IMR-90 (cell line): ENCODE data around the gene WDR1. TPM values are rescaled to one million over a fixed set of nuclear protein-coding genes. Genes with fewer than 3 reads are reported as not detected.

Experiments used
- ATAC-seq: fragments of 200-7000 bp; cut with Tn5 transposase; 2 replicates; pipeline ENCODE4 v1.9.1; 2020; ENCODE audit warnings: low read depth, mild to moderate bottlenecking, moderate library complexity
- BruUV-seq: library from RNA; stranded (reverse); fragments of 400-500 nt; replicated peaks from 2 replicates; lab custom pipeline; 2021; lab: Mats Ljungman, UMichigan
- CTCF ChIA-PET: fragments of 300-600 bp; formaldehyde crosslinking; extraction: SDS; loops from one replicate; lab custom pipeline; 2021; ENCODE audit warnings: antibody characterized with exemption; lab: Yijun Ruan, JAX
- POLR2A ChIA-PET: fragments of 300-600 bp; sonication (Branson Sonifier 250); formaldehyde crosslinking; loops from one replicate; lab custom pipeline; 2022; ENCODE audit warnings: antibody characterized with exemption; ENCODE audit not compliant: unreplicated experiment; lab: Charles Lee
- DNase-seq: peaks from one replicate; pipeline ENCODE4 v3.0.0; 2013
- H2AFZ ChIP-seq: replicated peaks from 2 replicates; pipeline ENCODE3; 2013; ENCODE audit warnings: low read length, mild to moderate bottlenecking; ENCODE audit not compliant: poor library complexity
- H2AK5ac ChIP-seq: 2 replicates; pipeline ENCODE4 v1.6.1; 2013; ENCODE audit warnings: low read depth, low read length, inconsistent platforms
- H2AK9ac ChIP-seq: replicated peaks from 2 replicates; pipeline ENCODE3; 2013; ENCODE audit warnings: mild to moderate bottlenecking, low read depth, low read length, moderate library complexity; ENCODE audit not compliant: poor library complexity
- H2BK120ac ChIP-seq: 2 replicates; pipeline ENCODE4 v1.6.1; 2013; ENCODE audit warnings: low read depth, low read length, inconsistent platforms
- H2BK15ac ChIP-seq: 3 replicates; pipeline ENCODE4 v1.6.1; 2013; ENCODE audit warnings: low read depth, low read length, inconsistent platforms
- H2BK20ac ChIP-seq: 2 replicates; pipeline ENCODE4 v1.6.1; 2013; ENCODE audit warnings: low read depth, mild to moderate bottlenecking, inconsistent platforms, low read length, moderate library complexity
- H2BK5ac ChIP-seq: 2 replicates; pipeline ENCODE4 v1.6.1; 2013; ENCODE audit warnings: mild to moderate bottlenecking, low read depth, low read length, inconsistent platforms; ENCODE audit not compliant: poor library complexity, severe bottlenecking
- H3K14ac ChIP-seq: replicated peaks from 2 replicates; pipeline ENCODE4 v1.6.1; 2013; ENCODE audit warnings: low read depth, low read length, inconsistent platforms
- H3K18ac ChIP-seq: 2 replicates; pipeline ENCODE4 v1.6.1; 2013; ENCODE audit warnings: low read depth, low read length, control low read depth
- H3K23ac ChIP-seq: 2 replicates; pipeline ENCODE4 v1.6.1; 2013; ENCODE audit warnings: low read depth, low read length, inconsistent platforms
- H3K27ac ChIP-seq: 2 replicates; pipeline ENCODE4 v1.5.1; 2013; ENCODE audit warnings: mild to moderate bottlenecking, control low read depth, low read length; ENCODE audit not compliant: insufficient read depth
- H3K27me3 ChIP-seq: 2 replicates; pipeline ENCODE4 v1.6.1; 2013; ENCODE audit warnings: low read length; ENCODE audit not compliant: control insufficient read depth, insufficient read depth
- H3K36me3 ChIP-seq: 2 replicates; pipeline ENCODE4 v1.6.1; 2013; ENCODE audit warnings: low read length, mixed read lengths; ENCODE audit not compliant: control insufficient read depth, insufficient read depth
- H3K4ac ChIP-seq: 2 replicates; pipeline ENCODE4 v1.6.1; 2013; ENCODE audit warnings: low read depth, low read length, inconsistent platforms
- H3K4me1 ChIP-seq: 2 replicates; pipeline ENCODE4 v1.6.1; 2013; ENCODE audit warnings: low read length, mixed read lengths; ENCODE audit not compliant: control insufficient read depth, insufficient read depth
- H3K4me2 ChIP-seq: 2 replicates; pipeline ENCODE4 v1.6.1; 2013; ENCODE audit warnings: low read depth, mild to moderate bottlenecking, control low read depth, low read length, moderate library complexity
- H3K4me3 ChIP-seq: 2 replicates; pipeline ENCODE4 v1.5.1; 2013; ENCODE audit warnings: low read depth, mild to moderate bottlenecking, control low read depth, low read length, moderate library complexity; ENCODE audit not compliant: insufficient read depth
- H3K56ac ChIP-seq: 2 replicates; pipeline ENCODE4 v1.6.1; 2013; ENCODE audit warnings: low read length, inconsistent platforms; ENCODE audit not compliant: insufficient read depth; ENCODE audit errors: extremely low read depth
- H3K79me1 ChIP-seq, 2 experiments: 2 replicates each; pipeline ENCODE4 v1.6.1; 2013; ENCODE audit warnings: low read length in 2 of 2, inconsistent platforms in 1 of 2, low read depth in 1 of 2
- H3K9ac ChIP-seq: 2 replicates; pipeline ENCODE4 v1.6.1; 2013; ENCODE audit warnings: low read depth, low read length, control low read depth
- H3K9me1 ChIP-seq: 2 replicates; pipeline ENCODE4 v1.6.1; 2013; ENCODE audit warnings: low read length, inconsistent platforms; ENCODE audit not compliant: insufficient read depth
- H3K9me3 ChIP-seq: 2 replicates; pipeline ENCODE4 v1.6.1; 2013; ENCODE audit warnings: low read length; ENCODE audit not compliant: control insufficient read depth, insufficient read depth
- H4K20me1 ChIP-seq: 2 replicates; pipeline ENCODE4 v1.6.1; 2013; ENCODE audit warnings: low read length, inconsistent platforms; ENCODE audit not compliant: insufficient read depth
- H4K5ac ChIP-seq: 2 replicates; pipeline ENCODE4 v1.6.1; 2013; ENCODE audit warnings: mild to moderate bottlenecking, low read depth, low read length, control low read depth
- H4K8ac ChIP-seq, 2 experiments: 2 replicates each; pipeline ENCODE4 v1.6.1; 2013; ENCODE audit warnings: low read depth in 2 of 2, low read length in 2 of 2, control low read depth in 1 of 2, inconsistent platforms in 1 of 2
- H4K91ac ChIP-seq: 2 replicates; pipeline ENCODE4 v1.6.1; 2013; ENCODE audit warnings: low read depth, low read length, inconsistent platforms; ENCODE audit not compliant: insufficient read depth
- BHLHE40 ChIP-seq: fragments of 150-350 bp; IDR thresholded peaks from 2 replicates; pipeline ENCODE4 v1.6.1; 2016; ENCODE audit warnings: mild to moderate bottlenecking, low read depth, low read length
- CEBPB ChIP-seq: IDR thresholded peaks from 2 replicates; pipeline ENCODE4 v1.6.1; 2012; ENCODE audit warnings: low read depth, low read length, improper control_type of control experiment
- CHD1 ChIP-seq: IDR thresholded peaks from 2 replicates; pipeline ENCODE4 v1.6.1; 2012; ENCODE audit warnings: low read depth, low read length, improper control_type of control experiment
- FOS ChIP-seq: fragments of 150-350 bp; IDR thresholded peaks from 2 replicates; pipeline ENCODE4 v1.6.1; 2016; ENCODE audit warnings: low read depth, low read length
- MAFK ChIP-seq: IDR thresholded peaks from 2 replicates; pipeline ENCODE4 v1.6.1; 2012; ENCODE audit warnings: low read depth, low read length, improper control_type of control experiment
- MAZ ChIP-seq: IDR thresholded peaks from 2 replicates; pipeline ENCODE4 v1.6.1; 2012; ENCODE audit warnings: low read depth, mild to moderate bottlenecking, low read length, improper control_type of control experiment, moderate library complexity, borderline replicate concordance
- POLR2A ChIP-seq: IDR thresholded peaks from 2 replicates; pipeline ENCODE4 v1.6.1; 2012; ENCODE audit warnings: mild to moderate bottlenecking, low read depth, low read length
- RAD21 ChIP-seq: IDR thresholded peaks from 2 replicates; pipeline ENCODE4 v1.6.1; 2012; ENCODE audit warnings: low read length, improper control_type of control experiment
- RCOR1 ChIP-seq: IDR thresholded peaks from 2 replicates; pipeline ENCODE4 v1.6.1; 2012; ENCODE audit warnings: mild to moderate bottlenecking, low read length, improper control_type of control experiment; ENCODE audit not compliant: insufficient replicate concordance
- RFX5 ChIP-seq: IDR thresholded peaks from 2 replicates; pipeline ENCODE4 v1.8.0; 2012; ENCODE audit warnings: low read depth, mild to moderate bottlenecking, low read length, moderate library complexity
- USF2 ChIP-seq: fragments of 150-350 bp; IDR thresholded peaks from 2 replicates; pipeline ENCODE4 v1.6.1; 2017; ENCODE audit warnings: mild to moderate bottlenecking, antibody characterized with exemption, low read length, low read depth
- WGBS, 2 experiments: methylation state at CpG; one replicate each; pipeline versions ENCODE4 v1.1.5 to v1.1.7; 2013; ENCODE audit warnings: missing lambda C conversion rate in 2 of 2; ENCODE audit not compliant: insufficient read length in 1 of 2; ENCODE audit errors: extremely low coverage in 2 of 2; 5-methylcytosine and 5-hydroxymethylcytosine counted together
- dilution Hi-C: fragments of 300-500 bp; cut with HindIII; formaldehyde crosslinking; loops from one replicate; pipeline ENCODE4 v1.14.3; 2018; ENCODE audit warnings: low sequenced_read_pairs; ENCODE audit not compliant: unreplicated experiment
- in situ Hi-C: fragments of 300-500 bp; cut with MboI; formaldehyde crosslinking; loops from 3 replicates; pipeline ENCODE4 v1.14.3; 2019; ENCODE audit warnings: low sequenced_read_pairs, inconsistent platforms, mixed read lengths
- intact Hi-C: fragments of 100-400 bp; cut with micrococcal nuclease; formaldehyde crosslinking; loops from 2 replicates; pipeline ENCODE4 v1.10.0; 2022
- polyA plus RNA-seq, 3 experiments: library from polyadenylated mRNA; depleted of rRNA; stranded (reverse); fragments of >200 nt; gene quantifications; 2 replicates each; pipeline ENCODE4 v1.2.3, GENCODE V29; 2012; ENCODE audit warnings: low replicate concordance in 1 of 3
- total RNA-seq: library from RNA; depleted of rRNA; stranded (reverse); fragments of >200 nt; gene quantifications from 2 replicates; pipeline ENCODE4 v1.2.3, GENCODE V29; 2012
- TF ChIP-seq, protein P1 (sequence below): fragments of 150-350 bp; IDR thresholded peaks from 2 replicates; pipeline ENCODE4 v1.6.1; 2016; ENCODE audit warnings: low read depth, mild to moderate bottlenecking, low read length, moderate library complexity, borderline replicate concordance

The WDR1 gene
- total and polyA plus RNA-seq, 2 of the 4 experiments (the other 2 are of a cell fraction), result 725 to 992 TPM

DNA sequence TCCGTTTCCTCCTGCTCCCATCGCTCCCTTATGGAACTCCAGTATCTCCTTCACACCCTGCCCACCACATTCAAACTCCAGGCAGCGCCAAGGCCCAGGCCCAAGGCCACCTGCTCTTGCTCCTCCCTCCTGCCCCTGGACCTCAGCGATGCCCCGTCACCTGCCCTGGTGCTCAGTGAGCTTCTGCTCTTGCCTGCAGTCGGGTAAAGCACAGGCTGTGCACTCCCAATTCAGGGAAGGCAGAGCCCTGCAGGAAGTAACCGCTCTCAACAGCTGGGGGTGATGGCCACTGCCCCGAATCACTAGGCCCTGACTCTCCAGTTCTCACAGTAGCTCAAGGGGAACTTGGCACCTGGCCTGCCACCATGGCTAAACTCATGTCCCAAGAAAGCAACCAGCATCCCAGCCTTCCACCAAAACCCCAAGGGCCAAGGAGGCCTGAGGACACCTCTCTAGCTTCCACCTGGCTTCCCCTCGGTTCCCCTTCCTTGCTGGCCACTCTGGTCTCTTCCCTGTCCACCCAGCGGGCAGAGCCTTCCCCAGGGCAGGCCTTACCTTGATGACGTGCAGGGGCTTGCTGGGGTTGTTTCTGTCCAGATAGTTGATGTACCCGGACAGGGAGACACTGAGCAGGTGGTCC is 29.3 kb downstream of the WDR1 start:
- H3K9ac ChIP-seq, result no peak overlapping the region
- H3K36me3 ChIP-seq, result peaks cover 98% of the 10 kb centered on the region
- in situ Hi-C loops (loop anchor here (25.0 kb wide), 2 partner anchors 100 to 1650 kb away; partner anchors contain the start of genes ACOX3 and TRMT44), dilution Hi-C loops (no loop called here), intact Hi-C loops (no loop called here)
- H4K91ac ChIP-seq, result no peak overlapping the region
- H2BK20ac ChIP-seq, result no peak overlapping the region
- H4K20me1 ChIP-seq, result peaks cover 99% of the 10 kb centered on the region
- ATAC-seq (no peak), DNase-seq (no peak)
- peaks cover 12% of the 10 kb centered on the region; the same call in 1 of the 2 replicates for H3K9me1 ChIP-seq
- no peak overlapping the region for H3K56ac ChIP-seq
- ChIA-PET POLR2A (no interaction called here), CTCF (no interaction called here)
- H3K4me2 ChIP-seq, result no peak overlapping the region
- BruUV-seq, result no TSS peak
- no peak overlapping the region for H2BK120ac ChIP-seq
- H3K79me1 ChIP-seq, result peaks cover 33 to 91% of the 10 kb centered on the region in 2 experiments
- H2AK9ac ChIP-seq, result no peak overlapping the region
- no peak overlapping the region for H3K14ac ChIP-seq
- H3K27ac ChIP-seq, result no peak overlapping the region
- no peak overlapping the region for H2AK5ac ChIP-seq
- H4K8ac ChIP-seq, result no peak overlapping the region
- no peaks in the 10 kb centered on the region for H3K27me3 ChIP-seq
- H3K23ac ChIP-seq, result no peak overlapping the region
- TF ChIP-seq MAZ (no peak), CEBPB (no peak), POLR2A (no peak), RCOR1 (no peak), USF2 (no peak), CHD1 (no peak), RAD21 (no peak), RFX5 (no peak), MAFK (no peak), FOS (no peak), BHLHE40 (no peak)
- TF ChIP-seq, protein P1, sequence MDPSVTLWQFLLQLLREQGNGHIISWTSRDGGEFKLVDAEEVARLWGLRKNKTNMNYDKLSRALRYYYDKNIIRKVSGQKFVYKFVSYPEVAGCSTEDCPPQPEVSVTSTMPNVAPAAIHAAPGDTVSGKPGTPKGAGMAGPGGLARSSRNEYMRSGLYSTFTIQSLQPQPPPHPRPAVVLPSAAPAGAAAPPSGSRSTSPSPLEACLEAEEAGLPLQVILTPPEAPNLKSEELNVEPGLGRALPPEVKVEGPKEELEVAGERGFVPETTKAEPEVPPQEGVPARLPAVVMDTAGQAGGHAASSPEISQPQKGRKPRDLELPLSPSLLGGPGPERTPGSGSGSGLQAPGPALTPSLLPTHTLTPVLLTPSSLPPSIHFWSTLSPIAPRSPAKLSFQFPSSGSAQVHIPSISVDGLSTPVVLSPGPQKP, result no peak
- H3K4me3 ChIP-seq, result no peak overlapping the region
- H2AFZ ChIP-seq, result no peak overlapping the region
- no peak overlapping the region for H2BK5ac ChIP-seq
- no peaks in the 10 kb centered on the region for H3K9me3 ChIP-seq
- no peak overlapping the region for H3K4ac ChIP-seq
- no peak overlapping the region for H4K5ac ChIP-seq
- no peak overlapping the region for H2BK15ac ChIP-seq
- peaks cover 2% of the 10 kb centered on the region; the same call in 1 of the 2 replicates for H3K4me1 ChIP-seq
- 97% methylated on average over 5 of the region's 12 CpGs; no CpG with 5 or more reads in 1 of the 2 experiments for WGBS, 2 experiments
- H3K18ac ChIP-seq, result no peak overlapping the region
